ENCODE data around the gene ADM. TPM values are rescaled to one million over a fixed set of nuclear protein-coding genes. Genes with fewer than 3 reads are reported as not detected.

ADM gene
- polyA plus RNA-seq, 2 of the 4 experiments (the other 2 are of a cell fraction) = 66.3 to 72.1 TPM

DNA sequence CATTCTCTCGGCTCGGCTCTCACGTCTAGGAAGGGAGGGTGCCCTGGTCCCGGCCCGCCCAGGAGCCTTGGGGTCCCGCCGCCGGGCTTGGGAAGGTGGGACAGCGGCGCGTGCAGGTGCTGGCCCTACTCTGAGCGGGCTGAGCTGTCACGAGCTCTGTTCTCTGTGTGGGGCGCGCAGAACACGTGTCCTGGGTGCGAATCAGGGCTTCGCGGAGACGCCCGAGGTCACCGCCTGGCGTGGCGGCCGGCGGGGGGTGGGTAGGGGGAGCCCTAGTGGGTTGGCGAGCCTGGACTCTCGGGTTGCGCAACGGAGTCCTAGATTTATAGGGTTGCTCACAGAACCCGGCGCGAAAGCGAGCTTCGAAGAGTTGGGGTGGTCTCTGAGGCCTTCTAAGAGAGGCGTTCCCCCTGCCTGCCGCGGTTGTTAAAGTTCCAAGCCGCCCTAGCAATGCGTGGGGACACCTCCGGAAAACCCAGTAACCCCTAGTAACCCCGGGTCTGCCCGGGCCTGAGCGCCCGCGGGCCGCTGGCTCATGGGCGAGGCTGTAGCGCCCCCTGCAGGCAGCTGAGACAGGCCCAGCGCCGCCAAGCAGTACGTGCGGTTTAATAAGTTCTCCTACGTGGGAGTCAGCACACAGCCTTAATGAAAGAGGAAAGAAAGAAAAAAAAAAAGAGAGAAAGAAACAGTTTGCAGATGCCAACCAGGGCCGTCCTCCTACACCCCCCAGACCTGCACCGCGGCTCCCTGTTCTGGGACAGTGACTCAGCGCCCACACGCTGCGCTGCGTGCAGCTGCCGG lies 2.7 kb downstream of the ADM start (continued):
- TF ChIP-seq MAZ (IDR thresholded peaks at IDR 0.05; ENCODE audit: borderline replicate concordance, low read depth, low read length) (no peak), RARB (CRISPR knock-in tag; IDR thresholded peaks at IDR 0.05) (0 out of 2 replicates have a peak, but pooled peaks have one; percentile 53), NFE2L2 (conservative IDR thresholded peaks at IDR 0.05; ENCODE audit: low read length) (0 out of 2 replicates have a peak, but pooled peaks have one; percentile 27), RFX5 (IDR thresholded peaks at IDR 0.05) (peak; percentile 91), BHLHE40 (IDR thresholded peaks at IDR 0.05; ENCODE audit: low read depth, low read length) (peak; percentile 63; the same call in 1 of the 2 replicates), TFCP2L1 (CRISPR knock-in tag; IDR thresholded peaks at IDR 0.05) (peak; percentile 85), RAD21 (conservative IDR thresholded peaks at IDR 0.05 in 1 of 2, IDR thresholded peaks at IDR 0.05 in 1 of 2) (peak; percentile 88 to 98), MYC (IDR thresholded peaks at IDR 0.05; ENCODE audit: borderline replicate concordance, low read length) (peak; percentile 32), JUNB (IDR thresholded peaks at IDR 0.05) (0 out of 2 replicates have a peak, but pooled peaks have one; percentile 16), POLR2A (IDR thresholded peaks at IDR 0.05; ENCODE audit: low read length) (peak; percentile 54; the same call in 1 of the 2 replicates), CHD4 (IDR thresholded peaks at IDR 0.05; ENCODE audit: borderline replicate concordance) (no peak), KDM5A (IDR thresholded peaks at IDR 0.05) (peak; percentile 90), NR3C1 (IDR thresholded peaks at IDR 0.05) (no peak), GATA3 (IDR thresholded peaks at IDR 0.05; ENCODE audit: borderline replicate concordance) (peak; percentile 73; the same call in 1 of the 2 replicates), HOXB5 (CRISPR knock-in tag; IDR thresholded peaks at IDR 0.05) (no peak), EP300 (IDR thresholded peaks at IDR 0.05) (peak in 1 of 2 experiments; percentile 41; a peak in 2 of 5 replicates), JUN (IDR thresholded peaks at IDR 0.05) (peak; percentile 27 to 97; a peak in 3 of 5 replicates), HEYL (CRISPR knock-in tag; IDR thresholded peaks at IDR 0.05) (no peak), POLR2AphosphoS2 (conservative IDR thresholded peaks at IDR 0.05; ENCODE audit: low read length) (peak; percentile 71), FOXS1 (CRISPR knock-in tag; IDR thresholded peaks at IDR 0.05) (no peak), KDM1A (IDR thresholded peaks at IDR 0.05; ENCODE audit: low read depth) (no peak), ZNF302 (CRISPR knock-in tag; IDR thresholded peaks at IDR 0.05) (no peak), CBX8 (IDR thresholded peaks at IDR 0.05) (no peak), SMC3 (IDR thresholded peaks at IDR 0.05) (peak; percentile 92), HOXB13 (CRISPR knock-in tag; IDR thresholded peaks at IDR 0.05; ENCODE audit: low read depth) (0 out of 2 replicates have a peak, but pooled peaks have one; percentile 49)
- TF ChIP-seq, protein P1, sequence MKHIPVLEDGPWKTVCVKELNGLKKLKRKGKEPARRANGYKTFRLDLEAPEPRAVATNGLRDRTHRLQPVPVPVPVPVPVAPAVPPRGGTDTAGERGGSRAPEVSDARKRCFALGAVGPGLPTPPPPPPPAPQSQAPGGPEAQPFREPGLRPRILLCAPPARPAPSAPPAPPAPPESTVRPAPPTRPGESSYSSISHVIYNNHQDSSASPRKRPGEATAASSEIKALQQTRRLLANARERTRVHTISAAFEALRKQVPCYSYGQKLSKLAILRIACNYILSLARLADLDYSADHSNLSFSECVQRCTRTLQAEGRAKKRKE (CRISPR knock-in tag; IDR thresholded peaks at IDR 0.05; ENCODE audit: low read depth) = no peak
- TF ChIP-seq, protein P2, sequence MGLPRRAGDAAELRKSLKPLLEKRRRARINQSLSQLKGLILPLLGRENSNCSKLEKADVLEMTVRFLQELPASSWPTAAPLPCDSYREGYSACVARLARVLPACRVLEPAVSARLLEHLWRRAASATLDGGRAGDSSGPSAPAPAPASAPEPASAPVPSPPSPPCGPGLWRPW (IDR thresholded peaks at IDR 0.05) = no peak
- TF ChIP-seq, protein P3, sequence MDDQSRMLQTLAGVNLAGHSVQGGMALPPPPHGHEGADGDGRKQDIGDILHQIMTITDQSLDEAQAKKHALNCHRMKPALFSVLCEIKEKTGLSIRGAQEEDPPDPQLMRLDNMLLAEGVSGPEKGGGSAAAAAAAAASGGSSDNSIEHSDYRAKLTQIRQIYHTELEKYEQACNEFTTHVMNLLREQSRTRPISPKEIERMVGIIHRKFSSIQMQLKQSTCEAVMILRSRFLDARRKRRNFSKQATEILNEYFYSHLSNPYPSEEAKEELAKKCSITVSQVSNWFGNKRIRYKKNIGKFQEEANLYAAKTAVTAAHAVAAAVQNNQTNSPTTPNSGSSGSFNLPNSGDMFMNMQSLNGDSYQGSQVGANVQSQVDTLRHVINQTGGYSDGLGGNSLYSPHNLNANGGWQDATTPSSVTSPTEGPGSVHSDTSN (IDR thresholded peaks at IDR 0.05) = peak; percentile 76
- TF ChIP-seq, protein P4, sequence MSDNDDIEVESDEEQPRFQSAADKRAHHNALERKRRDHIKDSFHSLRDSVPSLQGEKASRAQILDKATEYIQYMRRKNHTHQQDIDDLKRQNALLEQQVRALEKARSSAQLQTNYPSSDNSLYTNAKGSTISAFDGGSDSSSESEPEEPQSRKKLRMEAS (IDR thresholded peaks at IDR 0.05) = peak; percentile 83
- TF ChIP-seq, protein P5, sequence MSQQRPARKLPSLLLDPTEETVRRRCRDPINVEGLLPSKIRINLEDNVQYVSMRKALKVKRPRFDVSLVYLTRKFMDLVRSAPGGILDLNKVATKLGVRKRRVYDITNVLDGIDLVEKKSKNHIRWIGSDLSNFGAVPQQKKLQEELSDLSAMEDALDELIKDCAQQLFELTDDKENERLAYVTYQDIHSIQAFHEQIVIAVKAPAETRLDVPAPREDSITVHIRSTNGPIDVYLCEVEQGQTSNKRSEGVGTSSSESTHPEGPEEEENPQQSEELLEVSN (IDR thresholded peaks at IDR 0.05; ENCODE audit: borderline replicate concordance, low read depth) = peak; percentile 69
- TF ChIP-seq, protein P6, sequence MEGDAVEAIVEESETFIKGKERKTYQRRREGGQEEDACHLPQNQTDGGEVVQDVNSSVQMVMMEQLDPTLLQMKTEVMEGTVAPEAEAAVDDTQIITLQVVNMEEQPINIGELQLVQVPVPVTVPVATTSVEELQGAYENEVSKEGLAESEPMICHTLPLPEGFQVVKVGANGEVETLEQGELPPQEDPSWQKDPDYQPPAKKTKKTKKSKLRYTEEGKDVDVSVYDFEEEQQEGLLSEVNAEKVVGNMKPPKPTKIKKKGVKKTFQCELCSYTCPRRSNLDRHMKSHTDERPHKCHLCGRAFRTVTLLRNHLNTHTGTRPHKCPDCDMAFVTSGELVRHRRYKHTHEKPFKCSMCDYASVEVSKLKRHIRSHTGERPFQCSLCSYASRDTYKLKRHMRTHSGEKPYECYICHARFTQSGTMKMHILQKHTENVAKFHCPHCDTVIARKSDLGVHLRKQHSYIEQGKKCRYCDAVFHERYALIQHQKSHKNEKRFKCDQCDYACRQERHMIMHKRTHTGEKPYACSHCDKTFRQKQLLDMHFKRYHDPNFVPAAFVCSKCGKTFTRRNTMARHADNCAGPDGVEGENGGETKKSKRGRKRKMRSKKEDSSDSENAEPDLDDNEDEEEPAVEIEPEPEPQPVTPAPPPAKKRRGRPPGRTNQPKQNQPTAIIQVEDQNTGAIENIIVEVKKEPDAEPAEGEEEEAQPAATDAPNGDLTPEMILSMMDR (IDR thresholded peaks at IDR 0.05) = peak; percentile 99

All from A549 (cell line).